ENCODE measurements around the gene OLA1.

DNA sequence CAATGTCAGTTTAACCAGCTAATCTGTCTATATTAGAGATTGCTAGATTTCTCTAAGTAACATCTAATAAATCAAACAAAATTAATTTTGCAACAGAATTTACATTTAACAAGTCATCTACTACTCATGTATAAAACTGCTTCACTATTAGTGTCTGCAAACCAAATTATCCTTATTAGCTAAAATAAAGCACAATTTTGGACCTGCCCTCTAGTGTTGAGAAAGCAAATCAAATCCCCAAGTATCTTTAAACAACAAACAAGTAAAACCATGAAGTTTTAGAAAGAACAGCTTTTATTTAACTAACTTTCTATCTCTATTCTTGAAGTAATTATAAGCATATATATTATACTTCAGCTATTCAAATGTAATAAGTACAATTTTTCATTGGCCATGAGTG, 170.1 kb downstream of the OLA1 start:
- TF ChIP-seq, protein P1, sequence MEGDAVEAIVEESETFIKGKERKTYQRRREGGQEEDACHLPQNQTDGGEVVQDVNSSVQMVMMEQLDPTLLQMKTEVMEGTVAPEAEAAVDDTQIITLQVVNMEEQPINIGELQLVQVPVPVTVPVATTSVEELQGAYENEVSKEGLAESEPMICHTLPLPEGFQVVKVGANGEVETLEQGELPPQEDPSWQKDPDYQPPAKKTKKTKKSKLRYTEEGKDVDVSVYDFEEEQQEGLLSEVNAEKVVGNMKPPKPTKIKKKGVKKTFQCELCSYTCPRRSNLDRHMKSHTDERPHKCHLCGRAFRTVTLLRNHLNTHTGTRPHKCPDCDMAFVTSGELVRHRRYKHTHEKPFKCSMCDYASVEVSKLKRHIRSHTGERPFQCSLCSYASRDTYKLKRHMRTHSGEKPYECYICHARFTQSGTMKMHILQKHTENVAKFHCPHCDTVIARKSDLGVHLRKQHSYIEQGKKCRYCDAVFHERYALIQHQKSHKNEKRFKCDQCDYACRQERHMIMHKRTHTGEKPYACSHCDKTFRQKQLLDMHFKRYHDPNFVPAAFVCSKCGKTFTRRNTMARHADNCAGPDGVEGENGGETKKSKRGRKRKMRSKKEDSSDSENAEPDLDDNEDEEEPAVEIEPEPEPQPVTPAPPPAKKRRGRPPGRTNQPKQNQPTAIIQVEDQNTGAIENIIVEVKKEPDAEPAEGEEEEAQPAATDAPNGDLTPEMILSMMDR (IDR thresholded peaks at IDR 0.05 in 4 of 5, conservative IDR thresholded peaks at IDR 0.05 in 1 of 5), result peak in 3 of 5 experiments; percentile 26 to 41 (median 35)
- no peak for TF ChIP-seq POLR2A (IDR thresholded peaks at IDR 0.05)
